Gastrocnemius medialis (tissue), 4 donors: ENCODE data around the gene BDH1.
"Not testable (repeated sequence)": the region's sequence is repeated elsewhere in the genome, so short reads cannot be mapped to it uniquely, and the experiment has no call there.

Source experiments
- POLR2A ChIP-seq, 2 donors: fragments of 450-650 bp; IDR thresholded peaks; one replicate each; pipeline ENCODE4 v1.6.1; 2017; ENCODE audit warnings: antibody characterized with exemption in 2 of 2, mild to moderate bottlenecking in 2 of 2, moderate library complexity in 2 of 2
- TF ChIP-seq, protein P1 (sequence below), 5 experiments: fragments of 450-650 bp in 3 of 5; fragments of 200-600 bp in 2 of 5; sonication (generic) in 2 of 5; IDR thresholded peaks in 4 of 5; conservative IDR thresholded peaks in 1 of 5; 1 replicate in 4 of 5; 2 replicates in 1 of 5; pipeline ENCODE4 v1.5.1; 2016 to 2019; ENCODE audit warnings: antibody characterized with exemption in 5 of 5, mild to moderate bottlenecking in 3 of 5, moderate library complexity in 3 of 5

GRCh38 chr3:197574396-197574991, 18.7 kb upstream of the BDH1 start:
- TF ChIP-seq, protein P1, sequence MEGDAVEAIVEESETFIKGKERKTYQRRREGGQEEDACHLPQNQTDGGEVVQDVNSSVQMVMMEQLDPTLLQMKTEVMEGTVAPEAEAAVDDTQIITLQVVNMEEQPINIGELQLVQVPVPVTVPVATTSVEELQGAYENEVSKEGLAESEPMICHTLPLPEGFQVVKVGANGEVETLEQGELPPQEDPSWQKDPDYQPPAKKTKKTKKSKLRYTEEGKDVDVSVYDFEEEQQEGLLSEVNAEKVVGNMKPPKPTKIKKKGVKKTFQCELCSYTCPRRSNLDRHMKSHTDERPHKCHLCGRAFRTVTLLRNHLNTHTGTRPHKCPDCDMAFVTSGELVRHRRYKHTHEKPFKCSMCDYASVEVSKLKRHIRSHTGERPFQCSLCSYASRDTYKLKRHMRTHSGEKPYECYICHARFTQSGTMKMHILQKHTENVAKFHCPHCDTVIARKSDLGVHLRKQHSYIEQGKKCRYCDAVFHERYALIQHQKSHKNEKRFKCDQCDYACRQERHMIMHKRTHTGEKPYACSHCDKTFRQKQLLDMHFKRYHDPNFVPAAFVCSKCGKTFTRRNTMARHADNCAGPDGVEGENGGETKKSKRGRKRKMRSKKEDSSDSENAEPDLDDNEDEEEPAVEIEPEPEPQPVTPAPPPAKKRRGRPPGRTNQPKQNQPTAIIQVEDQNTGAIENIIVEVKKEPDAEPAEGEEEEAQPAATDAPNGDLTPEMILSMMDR (IDR thresholded peaks at IDR 0.05 in 4 of 5, conservative IDR thresholded peaks at IDR 0.05 in 1 of 5): not testable (repeated sequence)
- not testable (repeated sequence) for TF ChIP-seq POLR2A (IDR thresholded peaks at IDR 0.05)
